Ishikawa (cell line): ENCODE data around the gene SUOX.

ENCODE experiments used
- CEBPB ChIP-seq: IDR thresholded peaks from 2 replicates; pipeline ENCODE4 v1.6.1; 2012
- CREB1 ChIP-seq: IDR thresholded peaks from 2 replicates; pipeline ENCODE4 v1.6.1; 2012; ENCODE audit warnings: low read depth
- EP300 ChIP-seq: IDR thresholded peaks from 2 replicates; pipeline ENCODE4 v1.6.1; 2012; ENCODE audit warnings: borderline replicate concordance
- FOXM1 ChIP-seq: IDR thresholded peaks from 2 replicates; pipeline ENCODE4 v1.6.1; 2012; ENCODE audit warnings: low read depth, borderline replicate concordance
- NFIC ChIP-seq: IDR thresholded peaks from 2 replicates; pipeline ENCODE4 v1.6.1; 2012
- RAD21 ChIP-seq: IDR thresholded peaks from 2 replicates; pipeline ENCODE4 v1.6.1; 2012; ENCODE audit warnings: low read depth
- REST ChIP-seq: IDR thresholded peaks from 2 replicates; pipeline ENCODE4 v1.6.1; 2012; ENCODE audit warnings: low read depth, mild to moderate bottlenecking
- TAF1 ChIP-seq: IDR thresholded peaks from 2 replicates; pipeline ENCODE4 v1.6.1; 2012; ENCODE audit warnings: low read depth, mild to moderate bottlenecking
- TCF12 ChIP-seq: IDR thresholded peaks from 2 replicates; pipeline ENCODE4 v1.6.1; 2012; ENCODE audit warnings: low read depth
- YY1 ChIP-seq: IDR thresholded peaks from 2 replicates; pipeline ENCODE4 v1.6.1; 2012; ENCODE audit warnings: low read depth
- ZBTB7A ChIP-seq: IDR thresholded peaks from 2 replicates; pipeline ENCODE4 v1.6.1; 2012; ENCODE audit warnings: low read depth
- TF ChIP-seq, protein P1 (sequence below): IDR thresholded peaks from 2 replicates; pipeline ENCODE4 v1.6.1; 2012

GRCh38 chr12:56029666-56030293 is 32.7 kb downstream of the SUOX start:
- TF ChIP-seq RAD21 (peak; percentile 68), NFIC (no peak), EP300 (no peak), CREB1 (no peak), CEBPB (no peak), REST (no peak), TAF1 (no peak), YY1 (no peak), ZBTB7A (no peak), FOXM1 (no peak), TCF12 (no peak)
- TF ChIP-seq, protein P1, sequence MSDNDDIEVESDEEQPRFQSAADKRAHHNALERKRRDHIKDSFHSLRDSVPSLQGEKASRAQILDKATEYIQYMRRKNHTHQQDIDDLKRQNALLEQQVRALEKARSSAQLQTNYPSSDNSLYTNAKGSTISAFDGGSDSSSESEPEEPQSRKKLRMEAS: no peak
